Right atrium auricular region (tissue), 2 donors: ENCODE data around the gene ROBO2. TPM values are rescaled to one million over a fixed set of nuclear protein-coding genes. Genes with fewer than 3 reads are reported as not detected.

Source experiments
- DNase-seq: peaks from one replicate; pipeline ENCODE4 v3.0.0-alpha.2; 2019; ENCODE audit warnings: low spot score
- H3K27ac ChIP-seq, 2 donors: fragments of 200-600 bp; sonication (generic); 1 replicate in 1 of 2; 2 replicates in 1 of 2; pipeline ENCODE4 v1.5.1; 2016 to 2019
- H3K27me3 ChIP-seq, 2 donors: fragments of 200-600 bp; sonication (generic); one replicate each; pipeline versions ENCODE4 v1.5.1 to v1.6.0; 2017 to 2019
- H3K36me3 ChIP-seq: fragments of 200-600 bp; sonication (generic); one replicate; pipeline ENCODE4 v1.5.1; 2016
- H3K4me1 ChIP-seq, 2 donors: fragments of 200-600 bp; sonication (generic); one replicate each; pipeline versions ENCODE4 v1.5.1 to v1.6.0; 2017 to 2019
- H3K4me3 ChIP-seq, 2 donors: fragments of 200-600 bp; sonication (generic); 1 replicate in 1 of 2; 2 replicates in 1 of 2; pipeline ENCODE4 v1.5.1; 2017 to 2019; ENCODE audit warnings: mild to moderate bottlenecking in 1 of 2, moderate library complexity in 1 of 2
- H3K9me3 ChIP-seq, 2 donors: fragments of 200-600 bp; sonication (generic); one replicate each; pipeline ENCODE4 v1.5.1; 2019
- CTCF ChIP-seq, 2 donors: fragments of 200-600 bp; sonication (generic); IDR thresholded peaks; one replicate each; pipeline ENCODE4 v1.5.1; 2019; ENCODE audit warnings: antibody characterized with exemption in 2 of 2
- total RNA-seq, 2 donors: library from RNA; depleted of rRNA; stranded (reverse); fragments of >200 nt; gene quantifications; one replicate each; pipeline ENCODE4 v1.1.0, GENCODE V29; 2016

The ROBO2 gene
- total RNA-seq, 2 donors from 2014 or later: 2.5 TPM; not detected in 1

- no peak for DNase-seq
- Histone ChIP-seq H3K4me1 (no peaks in the 10 kb centered on the region), H3K4me3 (no peak overlapping the region), H3K36me3 (no peaks in the 10 kb centered on the region), H3K9me3 (no peaks in the 10 kb centered on the region), H3K27me3 (no peaks in the 10 kb centered on the region), H3K27ac (no peak overlapping the region)
- no peak for TF ChIP-seq CTCF (IDR thresholded peaks at IDR 0.05)
Observed at GRCh38 chr3:77699125-77699691, 659.3 kb downstream of the ROBO2 start.
